Spleen (tissue), 11 donors: Measurements from ENCODE around the gene LRP2. TPM values are rescaled to one million over a fixed set of nuclear protein-coding genes. Genes with fewer than 3 reads are reported as not detected.
A peak's percentile ranks its signal among the peaks of the same experiment; 100 is the strongest.

Experiments
- DNase-seq: peaks from one replicate; pipeline ENCODE4 v3.0.0-alpha.2; 2020
- H3K27ac ChIP-seq, 8 donors: fragments of 200-600 bp; sonication (generic) in 7 of 8; 1 replicate in 4 of 8; 2 replicates in 4 of 8; pipeline versions ENCODE4 v1.5.0 to v1.8.0; 2016 to 2021; ENCODE audit warnings: inconsistent platforms in 4 of 8, mild to moderate bottlenecking in 4 of 8, moderate library complexity in 1 of 8
- H3K27me3 ChIP-seq, 7 donors: fragments of 200-600 bp; sonication (generic) in 6 of 7; replicated peaks in 1 of 7; 1 replicate in 4 of 7; 2 replicates in 3 of 7; pipeline versions ENCODE4 v1.5.0 to v1.8.0; 2016 to 2021; ENCODE audit warnings: inconsistent platforms in 3 of 7, mild to moderate bottlenecking in 1 of 7
- H3K36me3 ChIP-seq, 6 donors: fragments of 200-600 bp; sonication (generic) in 5 of 6; 1 replicate in 4 of 6; 2 replicates in 2 of 6; pipeline versions ENCODE4 v1.5.0 to v1.8.0; 2016 to 2021; ENCODE audit warnings: inconsistent platforms in 2 of 6
- H3K4me1 ChIP-seq, 6 donors: fragments of 200-600 bp; sonication (generic) in 5 of 6; 1 replicate in 3 of 6; 2 replicates in 3 of 6; pipeline versions ENCODE4 v1.5.0 to v1.8.0; 2016 to 2021; ENCODE audit warnings: inconsistent platforms in 3 of 6
- H3K4me3 ChIP-seq, 8 donors: fragments of 200-600 bp; sonication (generic) in 7 of 8; 1 replicate in 4 of 8; 2 replicates in 4 of 8; pipeline versions ENCODE4 v1.5.0 to v1.8.0; 2016 to 2021; ENCODE audit warnings: inconsistent platforms in 4 of 8, mild to moderate bottlenecking in 4 of 8, moderate library complexity in 2 of 8
- H3K9me3 ChIP-seq, 8 donors: fragments of 200-600 bp; sonication (generic) in 7 of 8; 1 replicate in 4 of 8; 2 replicates in 4 of 8; pipeline versions ENCODE4 v1.5.0 to v1.8.0; 2016 to 2021; ENCODE audit warnings: inconsistent platforms in 4 of 8
- CTCF ChIP-seq, 11 experiments: fragments of 200-600 bp in 7 of 11; fragments of 450-650 bp in 4 of 11; sonication (generic) in 4 of 11; IDR thresholded peaks in 8 of 11; conservative IDR thresholded peaks in 3 of 11; 1 replicate in 7 of 11; 2 replicates in 4 of 11; pipeline versions ENCODE4 v1.4.0 to v1.8.0; 2016 to 2021; ENCODE audit warnings: antibody characterized with exemption in 11 of 11, inconsistent platforms in 4 of 11, mild to moderate bottlenecking in 1 of 11
- POLR2A ChIP-seq, 3 donors: fragments of 450-650 bp; IDR thresholded peaks; one replicate each; pipeline ENCODE4 v1.5.1; 2017; ENCODE audit warnings: antibody characterized with exemption in 3 of 3, mild to moderate bottlenecking in 1 of 3
- POLR2AphosphoS5 ChIP-seq, 3 donors: sonication (generic); formaldehyde crosslinking; IDR thresholded peaks; one replicate each; pipeline ENCODE4 v1.5.1; 2017; ENCODE audit warnings: antibody characterized with exemption in 3 of 3
- WGBS, 5 donors: extraction: QIAGEN DNeasy Blood & Tissue Kit in 3 of 5; methylation state at CpG; one replicate each; pipeline versions ENCODE4 v1.1.5 to v1.1.7; 2013 to 2018; 5-methylcytosine and 5-hydroxymethylcytosine counted together
- intact Hi-C: fragments of 100-400 bp; cut with DNase I; formaldehyde crosslinking; loops from one replicate; pipeline ENCODE4 v1.15.0; 2023; ENCODE audit warnings: low total_unique reads
- polyA plus RNA-seq, 3 donors: library from polyadenylated mRNA; stranded (reverse); fragments of 200-250 nt; gene quantifications; one replicate each; pipeline ENCODE4 v1.2.1, GENCODE V29; 2013
- total RNA-seq, 7 donors: library from RNA; depleted of rRNA in 3 of 7; stranded (reverse); fragments of >200 nt in 3 of 7; fragmentation: NEBNext Ultra II Directional in 4 of 7; extraction: Animal tissue kit (Norgen Biotek cat#: 25700) in 4 of 7; gene quantifications; one replicate each; pipeline versions ENCODE4 v1.1.0 to v1.2.1, GENCODE V29; 2016 to 2021
- donor health status: healthy with polysubstance abuse.
- donor health status: DM: no; HTN: no; CAD: no; lungs with moderate emphysema.
- donor health status: DM: no; HTN: no; CAD: no.
- donor health status: Bipolar disorder and iron deficiency.
- donor health status: healthy.
- donor health status: DM: no; HTN: no; CAD: no.
- donor health status: DM: yes; HTN: yes; CAD: no.

The LRP2 gene
- total and polyA plus RNA-seq, 10 donors = not detected

- 23 to 37% (median 27%) methylated on average over 20 of the region's 20 CpGs for WGBS, 5 donors
- no peak for TF ChIP-seq CTCF (IDR thresholded peaks at IDR 0.05 in 8 of 11, conservative IDR thresholded peaks at IDR 0.05 in 3 of 11)
- no peak for TF ChIP-seq POLR2AphosphoS5 (IDR thresholded peaks at IDR 0.05)
- no peak for TF ChIP-seq POLR2A (IDR thresholded peaks at IDR 0.05)
- Histone ChIP-seq H3K4me1 (peaks cover 15 to 47% (median 40%) of the 10 kb centered on the region in 6 donors), H3K27ac (no peak overlapping the region), H3K36me3 (no peaks in the 10 kb centered on the region), H3K9me3 (no peaks in the 10 kb centered on the region), H3K4me3 (peak overlapping the region in 7 of 8 donors; percentile 51 to 76 (median 57)), H3K27me3 (peaks cover 0 to 82% (median 47%) of the 10 kb centered on the region in 7 donors)
- intact Hi-C loops = no loop called here
- DNase-seq = no peak
Measured at GRCh38 chr2:169360984-169361705, 1.2 kb downstream of the LRP2 start.

GRCh38 chr2:169358016-169358415 is 4.3 kb downstream of the LRP2 start:
- TF ChIP-seq POLR2AphosphoS5 (IDR thresholded peaks at IDR 0.05) = no peak
- TF ChIP-seq CTCF (IDR thresholded peaks at IDR 0.05 in 8 of 11, conservative IDR thresholded peaks at IDR 0.05 in 3 of 11) = no peak
- TF ChIP-seq POLR2A (IDR thresholded peaks at IDR 0.05) = no peak
- H3K36me3 ChIP-seq = no peaks in the 10 kb centered on the region
- intact Hi-C loops = no loop called here
- peaks cover 8 to 23% (median 17%) of the 10 kb centered on the region in 6 donors for H3K4me1 ChIP-seq
- H3K4me3 ChIP-seq = no peak overlapping the region
- H3K27ac ChIP-seq = no peak overlapping the region
- peaks cover 0 to 60% (median 33%) of the 10 kb centered on the region in 7 donors for H3K27me3 ChIP-seq
- DNase-seq = no peak
- H3K9me3 ChIP-seq = no peaks in the 10 kb centered on the region
- WGBS, 5 donors = 86 to 99% (median 96%) methylated on average over 2 of the region's 2 CpGs

- no peak overlapping the region for H3K4me3 ChIP-seq
- no peaks in the 10 kb centered on the region for H3K36me3 ChIP-seq
- H3K27me3 ChIP-seq = peaks cover 0 to 22% (median 0%) of the 10 kb centered on the region in 7 donors
- H3K9me3 ChIP-seq = no peaks in the 10 kb centered on the region
- WGBS, 5 donors = 78 to 91% (median 83%) methylated on average over 2 of the region's 2 CpGs
- no peak overlapping the region for H3K27ac ChIP-seq
- DNase-seq = no peak
- intact Hi-C loops = no loop called here
- TF ChIP-seq POLR2AphosphoS5 (IDR thresholded peaks at IDR 0.05) = no peak
- TF ChIP-seq POLR2A (IDR thresholded peaks at IDR 0.05) = no peak
- TF ChIP-seq CTCF (IDR thresholded peaks at IDR 0.05 in 8 of 11, conservative IDR thresholded peaks at IDR 0.05 in 3 of 11) = no peak
- H3K4me1 ChIP-seq = no peaks in the 10 kb centered on the region
Measured at GRCh38 chr2:169354244-169354643, 8.1 kb downstream of the LRP2 start.

- no peak for TF ChIP-seq CTCF (IDR thresholded peaks at IDR 0.05 in 8 of 11, conservative IDR thresholded peaks at IDR 0.05 in 3 of 11)
- TF ChIP-seq POLR2A (IDR thresholded peaks at IDR 0.05) = no peak
- TF ChIP-seq POLR2AphosphoS5 (IDR thresholded peaks at IDR 0.05) = no peak
- Histone ChIP-seq H3K36me3 (no peaks in the 10 kb centered on the region), H3K4me1 (no peaks in the 10 kb centered on the region), H3K27me3 (no peaks in the 10 kb centered on the region), H3K4me3 (no peak overlapping the region), H3K9me3 (no peaks in the 10 kb centered on the region), H3K27ac (no peak overlapping the region)
- intact Hi-C loops = no loop called here
- no peak for DNase-seq
- WGBS, 5 donors = 91 to 98% (median 94%) methylated on average over 4 of the region's 4 CpGs
Measured at GRCh38 chr2:169351725-169352124, 10.6 kb downstream of the LRP2 start.
